Breast epithelium (tissue), 4 donors: ENCODE results near the gene LAMA3. TPM values are rescaled to one million over a fixed set of nuclear protein-coding genes. Genes with fewer than 3 reads are reported as not detected.
A peak's percentile ranks its signal among the peaks of the same experiment; 100 is the strongest.

Experiments used
- DNase-seq, 2 donors: peaks; one replicate each; pipeline ENCODE4 v3.0.0-alpha.2; 2019; ENCODE audit warnings: low spot score in 2 of 2
- H3K27ac ChIP-seq, 2 donors: fragments of 200-600 bp; sonication (generic) in 1 of 2; one replicate each; pipeline ENCODE4 v1.5.1; 2016 to 2019; ENCODE audit warnings: mild to moderate bottlenecking in 1 of 2
- H3K27me3 ChIP-seq, 2 donors: fragments of 200-600 bp; sonication (generic) in 1 of 2; one replicate each; pipeline versions ENCODE4 v1.5.1 to v1.6.0; 2017 to 2019; ENCODE audit warnings: control low read depth in 1 of 2, mild to moderate bottlenecking in 1 of 2
- H3K36me3 ChIP-seq: fragments of 200-600 bp; one replicate; pipeline ENCODE4 v1.5.1; 2019
- H3K4me1 ChIP-seq, 2 donors: fragments of 200-600 bp; sonication (generic); one replicate each; pipeline ENCODE4 v1.5.1; 2016 to 2019; ENCODE audit warnings: control low read depth in 1 of 2
- H3K4me3 ChIP-seq, 3 donors: fragments of 200-600 bp; sonication (generic); 1 replicate in 2 of 3; 2 replicates in 1 of 3; pipeline ENCODE4 v1.5.1; 2016 to 2019; ENCODE audit warnings: mild to moderate bottlenecking in 3 of 3, moderate library complexity in 2 of 3
- H3K9me3 ChIP-seq, 2 donors: fragments of 200-600 bp; sonication (generic) in 1 of 2; one replicate each; pipeline ENCODE4 v1.5.1; 2016 to 2019; ENCODE audit warnings: control low read depth in 1 of 2
- CTCF ChIP-seq, 3 donors: fragments of 450-650 bp; IDR thresholded peaks; one replicate each; pipeline ENCODE4 v1.5.1; 2016 to 2017; ENCODE audit warnings: antibody characterized with exemption in 3 of 3, mild to moderate bottlenecking in 3 of 3, moderate library complexity in 3 of 3
- POLR2A ChIP-seq: fragments of 450-650 bp; IDR thresholded peaks from one replicate; pipeline ENCODE4 v1.6.1; 2016; ENCODE audit warnings: antibody characterized with exemption, mild to moderate bottlenecking, moderate library complexity
- POLR2AphosphoS5 ChIP-seq, 3 donors: sonication (generic); formaldehyde crosslinking; IDR thresholded peaks; one replicate each; pipeline ENCODE4 v1.6.1; 2017; ENCODE audit warnings: antibody characterized with exemption in 3 of 3
- intact Hi-C: fragments of 100-400 bp; cut with DNase I; formaldehyde crosslinking; loops from one replicate; pipeline ENCODE4 v1.15.1; 2023; ENCODE audit warnings: low total_unique reads
- total RNA-seq, 3 donors: library from RNA; depleted of rRNA; stranded (reverse); fragments of >200 nt; gene quantifications; one replicate each; pipeline ENCODE4 v1.1.0, GENCODE V29; 2016

The LAMA3 gene
- total RNA-seq, 3 donors from 2014 or later: 43.4 to 173 (median 127) TPM

- no peak overlapping the region for H3K4me3 ChIP-seq
- no peaks in the 10 kb centered on the region for H3K4me1 ChIP-seq
- TF ChIP-seq POLR2AphosphoS5 (IDR thresholded peaks at IDR 0.05) (no peak), POLR2A (no peak), CTCF (IDR thresholded peaks at IDR 0.05) (no peak)
- H3K27me3 ChIP-seq: no peaks in the 10 kb centered on the region
- no peak overlapping the region for H3K27ac ChIP-seq
- intact Hi-C loops: no loop called here
- H3K36me3 ChIP-seq: no peaks in the 10 kb centered on the region
- no peaks in the 10 kb centered on the region for H3K9me3 ChIP-seq
- DNase-seq: no peak
Observed at GRCh38 chr18:23878336-23878900, 189.2 kb downstream of the LAMA3 start.

GRCh38 chr18:23879126-23879525, 189.9 kb downstream of the LAMA3 start:
- no peak for DNase-seq
- Histone ChIP-seq H3K36me3 (no peaks in the 10 kb centered on the region), H3K4me3 (no peak overlapping the region), H3K27me3 (no peaks in the 10 kb centered on the region), H3K9me3 (no peaks in the 10 kb centered on the region), H3K27ac (no peak overlapping the region), H3K4me1 (no peaks in the 10 kb centered on the region)
- TF ChIP-seq POLR2A (no peak), POLR2AphosphoS5 (IDR thresholded peaks at IDR 0.05) (no peak)
- intact Hi-C loops: no loop called here

GRCh38 chr18:23879544-23879943, 190.3 kb downstream of the LAMA3 start:
- H3K27me3 ChIP-seq: no peaks in the 10 kb centered on the region
- H3K4me3 ChIP-seq: no peak overlapping the region
- no peaks in the 10 kb centered on the region for H3K9me3 ChIP-seq
- TF ChIP-seq POLR2A: no peak
- no peak for TF ChIP-seq POLR2AphosphoS5 (IDR thresholded peaks at IDR 0.05)
- no peak for TF ChIP-seq CTCF (IDR thresholded peaks at IDR 0.05)
- no peak overlapping the region for H3K27ac ChIP-seq
- H3K36me3 ChIP-seq: no peaks in the 10 kb centered on the region
- intact Hi-C loops: no loop called here
- H3K4me1 ChIP-seq: no peaks in the 10 kb centered on the region
- no peak for DNase-seq

DNA sequence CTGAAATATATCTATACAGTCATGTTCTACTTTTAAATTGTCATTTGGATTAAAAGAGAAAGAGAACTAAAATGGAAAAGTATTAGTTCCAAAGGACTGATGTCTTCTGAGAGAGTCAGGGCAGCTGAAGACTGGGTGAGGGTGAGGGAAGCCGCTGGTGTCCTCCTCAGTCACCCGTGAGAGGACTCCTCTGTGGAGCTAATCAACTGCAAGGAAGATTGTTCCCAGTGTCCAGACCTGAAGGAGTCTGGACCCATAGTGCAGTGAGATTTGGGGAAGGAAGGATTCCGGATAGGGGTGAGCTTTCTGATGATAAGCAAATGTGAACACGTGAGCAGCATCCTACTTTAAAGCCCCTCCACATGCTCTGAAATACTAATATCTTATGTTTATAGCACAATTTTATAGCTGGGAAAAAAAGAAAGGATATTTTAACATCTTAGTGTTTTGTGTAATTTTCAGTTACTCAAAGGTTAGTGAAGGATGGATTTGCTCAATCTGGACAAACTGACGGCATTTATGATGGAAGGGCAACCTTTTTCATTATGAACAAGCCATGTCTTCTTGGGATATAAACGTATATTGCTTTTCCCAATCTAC, 190.8 kb downstream of the LAMA3 start:
- no peaks in the 10 kb centered on the region for H3K36me3 ChIP-seq
- intact Hi-C loops: no loop called here
- no peak overlapping the region for H3K27ac ChIP-seq
- TF ChIP-seq CTCF (IDR thresholded peaks at IDR 0.05) (no peak), POLR2AphosphoS5 (IDR thresholded peaks at IDR 0.05) (no peak), POLR2A (no peak)
- no peaks in the 10 kb centered on the region for H3K27me3 ChIP-seq
- no peaks in the 10 kb centered on the region for H3K4me1 ChIP-seq
- no peak overlapping the region for H3K4me3 ChIP-seq
- DNase-seq: no peak
- no peaks in the 10 kb centered on the region for H3K9me3 ChIP-seq

- intact Hi-C loops: no loop called here
- Histone ChIP-seq H3K9me3 (no peaks in the 10 kb centered on the region), H3K36me3 (no peaks in the 10 kb centered on the region), H3K4me3 (no peak overlapping the region), H3K4me1 (no peaks in the 10 kb centered on the region), H3K27me3 (no peaks in the 10 kb centered on the region), H3K27ac (peak overlapping the region; percentile 79 to 94)
- DNase-seq: no peak
- TF ChIP-seq CTCF (IDR thresholded peaks at IDR 0.05): no peak
- no peak for TF ChIP-seq POLR2A
- TF ChIP-seq POLR2AphosphoS5 (IDR thresholded peaks at IDR 0.05): no peak
Observed at GRCh38 chr18:23880931-23881617, 191.8 kb downstream of the LAMA3 start.
